AG08395 (cell line): ENCODE results near the gene AR.
"Not testable (repeated sequence)": the region's sequence is repeated elsewhere in the genome, so short reads cannot be mapped to it uniquely, and the experiment has no call there.

Source experiments
- DNase-seq: peaks from one replicate; pipeline ENCODE4 v3.0.0; 2012; ENCODE audit warnings: mixed read lengths, low spot score

The AR gene

GRCh38 chrX:67648361-67648760, 104.5 kb downstream of the AR start:
- DNase-seq = no peak

GRCh38 chrX:67651437-67652142, 107.8 kb downstream of the AR start:
- no peak for DNase-seq

- no peak for DNase-seq
Measured at GRCh38 chrX:67652543-67652942, 108.7 kb downstream of the AR start.

GRCh38 chrX:67654301-67654700, 110.5 kb downstream of the AR start:
- no peak for DNase-seq

DNA sequence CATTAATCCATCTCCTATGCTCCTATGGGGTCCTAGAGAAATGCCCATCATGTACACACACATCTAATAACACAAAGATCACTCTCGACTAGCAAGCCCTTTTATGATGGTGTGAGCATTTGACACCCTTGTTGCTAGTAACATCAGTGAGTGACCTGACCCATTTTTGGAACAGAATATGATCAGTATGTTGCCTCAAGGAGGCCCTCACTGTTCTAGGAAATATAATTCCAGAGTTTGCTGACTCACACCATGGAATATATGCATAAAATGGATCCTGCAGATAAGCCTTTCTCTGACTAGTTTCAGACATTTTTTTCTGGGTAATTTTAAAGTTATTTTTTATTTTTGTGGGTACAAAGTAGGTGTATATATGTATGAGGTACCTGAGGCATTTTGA, 121.8 kb downstream of the AR start:
- no peak for DNase-seq

DNA sequence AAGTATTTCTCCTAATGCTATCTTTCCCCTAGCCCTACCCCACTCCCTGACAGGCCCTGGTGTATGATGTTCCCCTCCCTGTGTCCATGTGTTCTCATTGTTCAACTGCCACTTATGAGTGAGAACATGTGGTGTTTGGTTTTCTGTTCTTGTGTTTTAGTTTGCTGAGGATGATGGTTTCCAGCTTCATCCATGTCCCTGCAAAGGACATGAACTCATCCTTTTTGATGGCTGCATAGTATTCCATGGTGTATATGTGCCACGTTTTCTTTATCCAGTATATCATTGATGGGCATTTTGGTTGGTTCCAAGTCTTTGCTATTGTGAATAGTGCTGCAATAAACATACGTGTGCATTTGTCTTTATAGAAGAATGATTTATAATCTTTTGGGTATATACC, 126.9 kb downstream of the AR start:
- DNase-seq = not testable (repeated sequence)

DNA sequence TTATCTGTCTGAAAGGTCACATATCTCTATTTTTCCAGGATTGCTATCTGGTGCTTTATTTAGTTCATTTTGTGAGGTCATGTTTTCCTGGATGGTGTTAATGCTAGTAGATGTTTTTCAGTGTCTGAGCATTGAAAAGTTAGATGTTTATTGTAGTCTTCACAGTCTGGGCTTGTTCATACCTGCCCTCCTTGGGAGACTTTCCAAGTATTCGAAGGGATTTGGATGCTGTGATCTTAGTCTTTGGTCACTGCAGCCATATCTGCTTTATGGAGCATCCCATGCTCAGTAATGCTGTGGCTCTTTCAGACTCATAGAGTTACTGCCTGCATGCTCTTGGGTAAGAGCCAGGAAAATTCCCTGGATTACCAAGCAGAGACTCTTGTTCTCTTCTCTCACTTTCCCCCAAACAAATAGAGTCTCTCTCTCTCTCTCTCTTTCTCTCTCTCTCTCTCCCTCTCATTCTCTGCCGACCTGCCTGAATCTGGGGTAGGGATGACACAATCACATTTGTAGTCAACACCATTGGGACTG, 130.0 kb downstream of the AR start:
- DNase-seq = no peak

DNA sequence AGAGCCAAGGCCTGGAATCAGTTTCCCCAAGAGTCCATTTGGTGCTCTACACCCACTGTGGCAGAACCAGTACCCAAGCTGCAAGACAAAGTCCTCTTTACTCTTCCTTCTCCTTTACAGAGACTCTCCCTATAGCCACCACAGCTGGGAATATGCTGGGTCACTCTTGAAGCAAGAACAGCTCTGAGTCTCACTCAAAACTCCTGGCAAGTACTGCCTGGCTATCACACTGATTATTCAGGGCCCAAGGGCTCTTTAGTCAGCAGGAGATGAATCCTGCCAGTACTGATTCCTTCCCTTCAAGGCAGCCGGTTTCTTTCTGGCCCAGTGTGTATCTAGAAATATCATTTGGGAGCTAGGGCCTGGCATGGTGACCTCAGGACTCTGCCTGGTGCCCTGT, 130.9 kb downstream of the AR start:
- DNase-seq = no peak

DNA sequence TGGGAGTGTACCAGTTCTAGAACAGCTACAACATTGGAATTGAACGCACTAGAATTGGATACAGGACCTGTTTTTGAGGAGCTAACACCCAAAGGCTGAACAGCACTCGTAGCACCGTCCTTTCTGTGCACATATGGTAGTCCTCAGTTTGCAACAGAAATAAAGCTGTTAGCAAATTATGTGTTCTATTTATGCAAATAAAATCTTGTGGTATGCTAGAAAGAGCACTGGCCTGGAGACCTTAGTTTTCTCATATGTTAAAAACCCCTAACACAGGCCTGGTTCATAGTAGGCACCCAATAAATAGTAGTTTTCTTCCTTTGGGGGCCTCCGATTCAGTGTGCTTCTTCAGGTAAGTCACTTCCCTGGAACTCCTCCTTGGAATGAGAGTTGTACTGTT, 140.3 kb downstream of the AR start:
- no peak for DNase-seq

DNA sequence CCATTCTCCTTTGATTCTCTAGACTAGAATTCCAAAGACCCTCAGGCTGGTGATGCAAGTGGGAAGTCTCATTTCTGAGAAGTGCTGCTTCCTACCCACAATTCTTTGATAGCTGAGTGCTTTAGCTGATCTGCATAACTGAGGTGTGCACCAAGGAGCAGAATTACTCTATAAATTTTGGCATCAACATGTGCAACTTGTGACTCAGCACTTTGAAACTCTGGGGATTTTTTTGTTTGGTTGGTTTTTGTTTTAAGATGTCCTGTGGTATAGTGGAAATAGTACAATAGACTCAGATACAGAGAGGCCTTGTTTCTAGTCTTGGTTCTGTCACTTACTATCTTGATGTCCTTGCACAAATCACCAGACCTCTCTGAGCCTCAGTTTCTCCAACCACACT, 148.4 kb downstream of the AR start:
- DNase-seq = peak; percentile 10

- DNase-seq = peak; percentile 5
Measured at GRCh38 chrX:67693928-67694327, 150.1 kb downstream of the AR start.

DNA sequence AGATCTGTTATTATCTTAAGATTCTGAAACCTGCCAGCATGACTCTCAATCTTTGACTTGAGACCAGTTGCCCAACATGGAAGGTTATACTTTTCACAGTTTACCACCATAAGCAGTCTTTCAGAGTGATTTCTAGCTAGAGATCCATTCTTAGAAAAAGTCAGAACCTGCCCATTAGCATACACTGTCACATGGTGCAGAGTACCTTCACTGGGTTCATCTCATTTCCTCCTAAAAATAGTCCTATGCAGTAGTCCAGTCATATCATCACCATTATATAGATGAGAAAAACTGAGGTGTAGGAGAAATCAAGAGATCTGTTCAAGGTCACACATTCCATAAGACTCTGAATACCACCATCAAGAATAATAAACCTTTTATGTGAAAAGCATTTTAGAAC, 153.6 kb downstream of the AR start:
- no peak for DNase-seq

- DNase-seq = no peak
Measured at GRCh38 chrX:67700602-67701001, 156.8 kb downstream of the AR start.

DNA sequence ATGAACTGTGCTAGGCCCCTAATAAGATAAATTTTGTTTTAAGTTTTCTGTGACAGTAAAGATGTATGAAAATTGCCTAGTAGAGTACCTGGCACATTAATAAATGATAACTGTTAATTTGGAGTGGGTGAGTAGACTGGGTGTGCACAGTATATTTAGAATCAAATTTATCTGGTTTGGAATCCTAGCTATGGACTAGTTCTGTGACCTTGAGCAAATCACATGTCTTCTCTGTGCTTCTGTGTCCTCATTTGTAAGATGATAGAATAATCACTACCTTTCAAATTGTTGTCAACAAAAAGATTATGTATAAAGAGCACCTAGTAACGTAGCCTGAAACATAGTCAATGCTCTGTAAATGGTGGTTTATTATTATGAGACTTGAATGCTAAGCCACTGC, 170.2 kb downstream of the AR start:
- DNase-seq = no peak

DNA sequence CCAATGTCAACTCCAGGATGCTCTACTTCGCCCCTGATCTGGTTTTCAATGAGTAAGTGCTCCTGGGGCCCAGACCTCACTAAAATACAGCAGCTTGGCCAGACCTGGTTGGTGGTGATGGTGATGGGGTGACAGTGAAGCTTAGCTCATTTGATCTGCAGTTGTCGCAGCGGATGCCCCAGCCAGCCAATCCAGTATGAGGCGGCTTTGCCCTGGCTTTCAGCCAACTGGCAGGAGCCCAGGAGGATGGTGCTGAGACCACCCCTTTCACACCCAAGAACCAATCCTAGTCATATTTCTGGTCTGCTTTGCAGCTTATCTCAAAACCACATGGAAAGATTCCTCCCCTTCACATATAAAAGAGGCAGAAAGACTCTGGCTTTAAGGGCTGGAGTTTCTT, 173.8 kb downstream of the AR start:
- no peak for DNase-seq

DNA sequence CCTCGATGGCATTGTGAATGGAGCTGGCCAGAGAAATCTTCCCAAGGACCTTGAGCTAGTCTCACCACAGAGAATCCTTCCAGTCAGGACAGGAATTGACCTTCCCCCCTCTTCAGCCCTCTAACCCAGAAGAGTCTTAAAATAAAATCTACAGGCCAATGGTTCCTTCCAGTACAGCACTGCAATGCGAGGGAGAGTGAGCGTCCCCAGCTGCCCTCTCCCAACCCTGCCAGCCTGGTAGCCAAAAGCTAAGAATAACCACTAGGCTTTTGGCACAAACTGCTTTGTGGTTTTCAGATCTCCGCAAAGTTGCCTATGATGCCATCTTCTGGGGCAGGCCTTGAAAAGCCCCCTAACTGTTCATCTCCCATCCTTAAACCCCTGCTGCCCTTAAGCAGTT, 175.1 kb downstream of the AR start:
- DNase-seq = no peak

- no peak for DNase-seq
Measured at GRCh38 chrX:67720344-67720743, 176.5 kb downstream of the AR start.

- no peak for DNase-seq
Measured at GRCh38 chrX:67721321-67721720, 177.5 kb downstream of the AR start.

- no peak for DNase-seq
Measured at GRCh38 chrX:67723580-67724351, 179.9 kb downstream of the AR start.

GRCh38 chrX:67724359-67725110, 180.7 kb downstream of the AR start:
- no peak for DNase-seq

GRCh38 chrX:67725471-67725870, 181.7 kb downstream of the AR start:
- DNase-seq = no peak

DNA sequence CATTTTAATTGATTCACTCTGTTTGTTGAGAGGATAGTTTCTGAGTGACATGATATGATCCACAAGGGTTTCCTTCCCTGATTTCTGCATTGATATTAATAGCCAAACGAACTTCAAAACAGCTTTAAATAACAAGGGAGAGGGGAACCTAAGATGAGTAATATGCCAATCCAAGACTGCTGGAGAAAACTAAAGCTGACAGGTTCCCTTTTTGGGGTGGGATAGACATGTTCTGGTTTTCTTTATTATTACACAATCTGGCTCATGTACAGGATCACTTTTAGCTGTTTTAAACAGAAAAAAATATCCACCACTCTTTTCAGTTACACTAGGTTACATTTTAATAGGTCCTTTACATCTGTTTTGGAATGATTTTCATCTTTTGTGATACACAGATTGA, 182.2 kb downstream of the AR start:
- no peak for DNase-seq

- no peak for DNase-seq
Measured at GRCh38 chrX:67727576-67727975, 183.8 kb downstream of the AR start.
